Measurements from ENCODE around the gene FGGY. TPM values are rescaled to one million over a fixed set of nuclear protein-coding genes. Genes with fewer than 3 reads are reported as not detected.

FGGY gene
- total RNA-seq, 1 donor from 2014 or later = 27.8 TPM

DNA sequence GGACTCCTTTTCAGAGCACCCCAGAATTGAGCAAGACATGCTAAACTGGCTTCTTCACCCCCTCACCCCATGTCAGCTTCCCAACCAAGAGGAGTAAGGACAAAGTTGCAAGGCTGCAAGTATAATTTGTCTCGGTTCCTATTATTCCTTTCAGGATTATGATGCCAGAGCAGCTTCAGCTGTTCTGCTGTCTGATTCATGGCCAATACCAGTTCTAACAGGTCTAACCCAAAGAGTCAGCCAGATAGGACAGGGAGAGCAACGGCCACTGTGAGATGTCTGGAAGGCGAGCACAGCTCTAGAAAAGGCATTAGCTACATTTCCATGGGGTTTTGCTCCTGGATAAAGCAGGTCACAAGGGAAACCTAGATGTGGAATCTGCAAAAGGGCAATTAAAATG lies 464.5 kb downstream of the FGGY start:
- DNase-seq (ENCODE audit: low read depth) = peak; percentile 55

DNA sequence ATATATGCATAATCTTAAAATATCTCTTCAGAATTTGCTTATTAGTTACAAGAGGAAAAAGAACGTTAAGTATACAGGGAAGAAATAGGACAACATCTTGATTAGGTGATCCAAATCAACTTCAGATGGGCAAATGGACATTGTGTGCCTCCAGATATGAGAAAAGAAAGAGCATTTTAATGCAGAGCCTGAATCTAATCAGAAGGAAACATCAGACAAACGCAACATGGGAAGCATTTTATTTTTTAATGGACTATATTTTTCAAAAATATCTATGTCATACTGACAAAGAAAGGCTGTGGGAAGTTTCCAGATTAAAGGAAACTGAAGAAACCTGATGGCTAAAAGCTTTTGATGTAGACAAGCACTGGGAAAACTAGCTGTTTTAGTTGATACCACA lies 466.5 kb downstream of the FGGY start:
- no peak for DNase-seq (ENCODE audit: low read depth)

DNA sequence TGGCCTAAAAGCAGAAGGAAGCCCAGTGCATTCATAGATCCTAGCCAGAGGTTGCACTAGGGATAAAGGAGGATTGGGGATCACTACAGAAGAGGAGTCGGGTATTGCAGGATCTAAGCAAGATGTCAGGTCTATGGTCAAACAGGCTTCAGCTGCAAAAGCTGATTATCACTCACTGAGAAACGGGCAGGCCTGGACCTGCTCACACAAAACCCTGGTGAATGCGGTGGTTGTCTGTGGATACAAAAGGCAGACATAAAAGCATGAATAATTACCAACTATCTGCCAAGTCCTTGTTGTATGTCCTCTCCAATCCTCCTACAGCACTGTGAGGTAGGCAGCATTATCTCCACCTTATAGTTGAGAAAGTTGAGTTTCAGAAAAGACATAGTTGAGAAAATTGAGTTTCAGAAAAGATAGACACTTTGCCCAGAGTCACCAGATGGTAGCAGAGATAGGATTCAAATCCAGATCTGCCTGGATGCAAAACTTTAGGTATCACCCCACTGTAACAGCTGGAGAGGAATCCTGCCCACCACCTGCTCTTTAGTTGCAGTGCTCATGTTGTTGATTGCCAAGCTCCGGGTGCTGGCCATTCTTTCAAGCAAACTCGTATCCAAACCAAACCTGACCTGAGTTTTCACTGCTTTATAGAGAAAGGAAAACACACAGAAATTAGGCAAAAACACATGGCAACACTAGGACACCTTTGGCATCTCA lies 468.3 kb downstream of the FGGY start:
- DNase-seq (ENCODE audit: low read depth) = no peak

DNA sequence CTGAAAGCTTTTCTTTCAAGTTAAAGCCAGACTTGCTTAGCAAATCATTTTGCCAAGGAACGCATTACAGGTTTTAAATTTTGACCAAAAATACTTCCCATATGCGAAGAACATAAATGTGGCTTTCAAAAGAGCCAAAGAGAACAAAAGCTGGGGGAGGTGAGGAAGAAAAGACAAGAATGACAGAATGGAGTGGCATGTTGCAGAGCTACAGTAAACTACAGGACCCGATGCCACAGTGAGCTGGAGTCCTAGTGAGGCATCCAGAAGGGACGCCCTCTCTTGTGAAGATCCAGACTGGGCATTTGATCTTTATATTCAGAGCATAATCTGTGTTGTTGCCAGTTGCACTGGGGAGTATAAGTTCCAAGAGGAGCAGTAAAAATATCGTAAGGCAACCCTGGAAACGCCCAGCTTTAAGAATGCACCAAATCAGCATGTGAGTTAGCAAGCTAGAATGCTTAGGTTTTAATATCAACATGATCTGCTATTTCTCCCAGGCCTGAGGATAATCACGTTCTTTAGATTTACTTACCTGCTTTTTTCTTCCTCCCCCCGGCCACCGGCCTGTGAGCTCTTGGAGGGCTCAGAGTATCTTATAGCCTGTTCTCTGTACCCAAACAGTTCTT lies 469.4 kb downstream of the FGGY start:
- DNase-seq (ENCODE audit: low read depth) = no peak

DNA sequence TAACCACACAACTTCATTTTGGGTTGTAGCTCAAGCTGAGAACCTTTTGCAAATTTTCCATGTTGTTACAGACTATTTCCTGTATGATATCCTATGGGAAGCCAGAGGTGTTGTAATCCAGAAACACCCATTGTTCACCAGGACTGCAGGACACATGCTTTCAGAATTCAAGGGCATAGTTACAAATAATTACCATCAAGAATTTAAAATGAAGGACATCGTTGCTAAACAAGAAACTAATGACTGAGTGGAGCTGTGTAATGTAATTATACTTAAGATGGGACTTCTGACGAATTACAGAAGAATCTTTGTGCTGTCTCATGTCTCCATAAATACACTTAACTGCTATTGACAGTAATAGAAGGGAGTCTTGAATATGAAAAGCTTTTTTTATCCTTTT lies 470.2 kb downstream of the FGGY start:
- peak; percentile 44 for DNase-seq (ENCODE audit: low read depth)

DNA sequence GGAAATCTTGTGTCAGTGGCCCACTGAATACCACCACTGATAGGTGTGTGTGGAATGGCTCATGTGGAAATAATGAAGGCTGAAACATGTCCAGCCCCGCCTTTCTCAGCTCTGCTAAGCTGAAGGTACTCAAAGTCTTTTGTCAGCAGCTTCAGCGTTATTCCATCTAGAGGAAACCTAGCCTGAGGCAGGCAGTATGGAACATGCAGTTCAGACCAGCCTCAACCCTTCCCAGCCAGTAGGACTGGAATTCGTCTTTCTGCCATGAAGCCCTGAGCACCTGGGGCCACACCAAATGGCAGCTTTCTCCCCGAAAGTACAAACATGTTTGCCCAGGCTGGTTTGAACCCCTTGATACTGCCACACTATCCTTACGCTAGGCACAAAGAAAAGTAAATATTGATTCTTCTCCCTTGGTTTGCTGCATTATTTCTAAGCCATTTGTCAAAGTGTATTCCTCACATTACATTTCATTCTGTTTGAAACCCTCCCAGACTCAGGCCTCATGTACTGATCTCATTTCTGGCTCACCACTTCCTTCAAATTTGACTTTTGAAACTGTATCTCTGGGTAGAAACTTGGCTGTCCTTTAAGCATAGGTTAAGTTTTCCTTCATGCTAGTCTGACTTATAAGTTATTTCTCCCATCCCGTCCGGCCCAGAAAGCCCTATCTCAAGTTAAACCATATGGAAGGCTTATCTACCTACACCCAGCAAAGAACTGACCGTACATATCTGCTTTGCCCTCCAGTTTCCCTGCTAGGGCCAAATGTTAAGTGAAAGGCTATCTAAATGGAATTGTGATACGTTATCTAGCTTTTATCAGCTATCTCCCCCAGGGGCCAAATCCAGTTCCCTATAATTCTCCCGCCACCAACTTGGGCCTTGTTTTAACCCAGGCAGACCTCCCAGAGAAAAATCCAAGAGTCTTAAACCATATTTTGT lies 472.2 kb downstream of the FGGY start:
- DNase-seq (ENCODE audit: low read depth) = peak; percentile 10

DNA sequence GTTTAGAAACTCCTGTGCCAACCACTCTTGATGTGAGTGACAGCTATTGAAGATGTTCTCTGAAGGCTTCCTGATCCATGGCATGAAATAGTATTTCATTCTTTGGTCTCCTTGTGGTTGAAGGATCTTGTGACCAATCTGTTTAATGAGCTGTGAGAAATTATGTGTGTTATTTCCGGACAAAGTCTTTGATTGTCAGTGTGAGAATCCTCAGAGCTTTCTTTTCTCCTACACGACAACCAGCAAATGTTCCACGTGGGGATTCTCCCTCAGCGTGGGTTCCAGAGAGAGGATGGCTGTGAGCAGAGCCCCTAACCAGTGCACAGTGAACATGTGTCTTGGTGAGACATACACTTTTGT lies 472.8 kb downstream of the FGGY start:
- DNase-seq (ENCODE audit: low read depth) = peak; percentile 84

DNA sequence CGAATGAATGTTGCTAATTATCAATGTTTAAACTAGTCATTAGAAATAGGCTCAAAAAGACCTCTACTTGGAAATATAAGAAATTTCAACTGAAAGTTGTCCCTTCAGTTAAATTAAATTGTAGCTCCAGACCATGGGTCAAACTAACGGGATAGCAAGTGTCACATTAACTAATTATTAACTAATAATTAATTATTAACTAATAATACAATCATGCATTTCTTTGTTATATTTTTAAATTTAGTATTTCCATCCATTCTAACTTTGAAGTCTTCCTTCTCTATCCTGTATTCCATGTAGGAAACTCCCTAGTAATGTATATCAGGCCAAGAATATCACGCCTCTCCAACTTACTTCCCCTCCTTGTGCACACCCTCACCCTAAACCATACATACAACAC lies 474.5 kb downstream of the FGGY start:
- no peak for DNase-seq (ENCODE audit: low read depth)

DNA sequence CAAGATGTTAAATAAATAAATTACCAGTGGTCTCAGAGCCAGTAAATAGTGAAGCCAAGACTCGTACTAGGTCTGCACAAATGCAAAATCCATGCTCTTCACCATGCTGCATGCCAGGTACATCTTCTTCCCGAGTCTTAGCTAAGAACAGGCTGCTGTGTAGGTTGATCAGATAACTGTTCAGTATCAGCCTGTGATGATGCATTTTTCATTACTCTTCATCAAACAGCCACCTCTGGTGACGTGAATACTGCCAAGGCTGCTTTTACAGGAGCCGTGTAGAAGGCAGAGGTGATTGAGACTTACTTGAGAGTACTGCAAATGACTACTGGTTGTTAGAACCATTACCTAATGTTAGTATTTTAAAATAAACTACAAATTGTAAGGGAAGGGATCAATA lies 478.6 kb downstream of the FGGY start:
- DNase-seq (ENCODE audit: low read depth) = no peak

DNA sequence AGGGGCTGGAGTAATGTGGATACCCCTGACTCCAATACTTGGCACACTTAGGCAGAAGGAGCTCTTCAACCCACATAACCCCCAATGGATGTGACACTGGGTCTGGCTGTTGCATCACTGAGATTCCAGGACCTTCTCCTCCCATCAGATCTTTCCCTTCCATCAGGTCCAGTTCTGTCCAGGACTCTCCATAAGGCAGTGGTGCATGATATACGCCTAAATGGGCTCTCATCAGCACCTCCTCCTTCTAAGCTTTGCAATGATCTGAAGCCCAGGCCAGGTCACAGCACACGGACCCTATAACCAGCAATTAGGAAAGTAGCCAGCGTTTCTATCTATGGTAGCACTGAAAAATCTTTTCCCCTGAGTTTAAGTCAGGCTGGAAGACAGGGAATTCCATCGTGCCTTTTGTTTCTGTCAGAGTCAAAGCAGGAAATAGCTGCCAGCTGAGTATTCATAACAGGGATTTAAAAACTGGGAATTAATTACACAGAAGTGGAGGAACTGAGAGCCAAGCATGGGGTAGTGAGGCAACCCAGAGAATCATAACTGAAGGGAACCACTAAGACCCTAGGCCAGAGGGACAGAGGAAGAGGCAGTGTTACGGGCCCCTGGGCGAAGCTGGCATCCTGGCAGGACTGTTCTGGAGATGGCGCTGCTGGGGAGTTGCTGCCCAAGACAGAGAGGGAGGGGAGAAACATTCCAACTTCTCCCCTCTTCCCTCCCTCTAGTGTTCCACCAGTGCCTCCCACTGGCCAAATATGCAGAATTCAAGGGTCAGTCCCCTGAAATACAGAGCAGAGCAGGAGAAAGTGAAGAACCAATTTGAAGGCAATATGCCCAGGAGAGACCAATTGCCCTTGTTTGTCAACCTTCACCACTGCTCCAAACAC lies 480.3 kb downstream of the FGGY start:
- no peak for DNase-seq (ENCODE audit: low read depth)

DNA sequence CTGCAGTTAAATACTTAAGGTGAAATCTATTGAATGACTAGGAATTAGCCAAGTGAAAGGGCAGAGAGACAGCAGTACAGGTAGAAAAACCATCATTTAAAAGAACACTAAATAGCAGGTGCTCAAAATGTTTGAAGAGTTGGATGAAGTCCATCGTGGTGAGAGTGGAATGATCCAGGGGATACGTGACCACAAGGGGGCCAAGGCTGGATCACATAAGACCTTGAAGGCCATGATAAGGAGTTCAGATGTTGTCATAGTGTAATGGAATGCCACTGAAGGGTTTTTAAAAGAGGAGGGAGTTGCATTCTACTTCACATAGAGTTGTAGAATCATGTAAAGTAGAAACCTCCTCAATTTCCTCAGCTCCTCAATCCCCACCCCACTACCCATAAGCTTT lies 483.1 kb downstream of the FGGY start:
- no peak for DNase-seq (ENCODE audit: low read depth)

DNA sequence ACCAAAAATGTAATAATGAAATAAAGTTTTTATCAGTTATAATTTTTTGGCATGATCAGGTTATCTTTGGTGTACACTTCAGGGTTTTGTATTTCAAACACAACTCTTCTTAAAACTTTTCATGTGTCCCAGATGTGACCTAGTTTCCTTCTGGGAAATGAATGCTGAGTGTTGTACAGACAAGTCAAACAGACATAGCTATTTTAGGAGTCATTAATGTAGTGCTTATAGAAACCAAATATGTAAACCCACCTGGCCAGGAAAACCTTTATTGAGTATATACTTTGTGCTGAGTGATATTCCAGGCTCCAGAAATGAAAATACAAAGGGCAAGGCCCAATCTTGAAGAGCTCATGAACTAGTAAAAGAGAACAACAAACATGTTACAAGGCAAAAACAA lies 491.9 kb downstream of the FGGY start:
- no peak for DNase-seq (ENCODE audit: low read depth)

DNA sequence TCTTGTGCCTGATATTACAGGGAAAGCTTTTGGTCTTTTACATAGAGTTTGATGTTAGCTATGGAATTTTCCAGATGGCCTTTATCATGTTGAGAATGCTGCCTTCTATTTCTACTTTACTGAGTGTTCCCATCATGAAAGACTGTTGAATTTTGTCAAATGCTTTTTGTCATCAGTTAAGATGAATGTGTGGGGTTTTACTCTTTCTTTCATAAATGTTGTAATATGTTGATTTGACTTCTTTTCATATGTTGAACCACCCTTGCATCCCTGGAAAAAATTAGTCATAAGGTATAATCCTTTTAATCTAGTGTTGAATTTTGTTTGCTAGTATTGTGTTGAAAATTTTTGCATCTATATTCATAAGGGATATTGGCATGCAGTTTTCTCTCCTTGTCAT lies 501.7 kb downstream of the FGGY start:
- DNase-seq (ENCODE audit: low read depth) = no peak

DNA sequence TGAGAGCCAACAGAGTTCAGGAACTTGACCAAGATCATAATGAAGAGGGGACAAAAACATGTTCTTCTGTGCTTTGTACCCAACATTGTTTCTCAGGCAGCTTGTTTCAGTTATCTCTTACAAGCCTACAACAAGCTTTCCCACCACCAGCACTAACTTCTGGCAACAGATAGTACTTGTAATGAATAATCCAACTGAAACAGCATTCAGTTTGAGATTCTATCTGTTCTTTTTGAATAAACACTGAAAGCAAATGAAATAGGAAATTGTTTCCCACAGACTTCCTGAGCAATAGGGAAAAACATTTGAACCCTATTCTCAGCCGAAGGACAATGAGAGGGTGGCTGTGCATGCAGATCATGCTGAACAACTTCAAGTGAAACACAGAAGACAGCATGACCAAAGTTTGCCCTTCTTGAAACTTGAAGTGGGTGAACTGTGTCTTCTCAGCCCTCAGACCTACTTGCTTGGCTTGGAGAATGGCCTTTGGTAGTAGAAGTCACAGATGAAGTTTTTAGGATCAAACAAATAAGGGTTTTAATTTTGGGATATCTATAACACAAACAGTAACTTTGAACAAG lies 506.7 kb downstream of the FGGY start:
- DNase-seq (ENCODE audit: low read depth) = peak; percentile 97

DNA sequence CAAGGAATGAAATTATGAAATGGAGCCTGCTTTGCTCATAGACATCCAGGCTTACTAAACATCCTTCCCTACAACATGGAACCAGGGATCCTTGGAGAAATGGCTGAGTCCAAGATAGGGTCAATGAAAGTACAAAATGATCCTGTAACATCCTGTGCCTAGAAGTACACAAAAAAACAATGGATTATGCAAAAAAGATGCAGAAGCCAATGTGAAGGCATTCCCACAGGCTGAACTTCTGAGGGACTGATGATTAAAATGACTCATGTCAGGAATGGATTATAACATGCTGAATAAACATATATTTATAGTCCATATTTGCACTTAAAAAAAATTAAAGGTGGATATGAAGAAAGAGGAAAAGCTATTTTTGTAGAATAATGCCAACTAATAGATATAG lies 507.4 kb downstream of the FGGY start:
- DNase-seq (ENCODE audit: low read depth) = peak; percentile 62

DNA sequence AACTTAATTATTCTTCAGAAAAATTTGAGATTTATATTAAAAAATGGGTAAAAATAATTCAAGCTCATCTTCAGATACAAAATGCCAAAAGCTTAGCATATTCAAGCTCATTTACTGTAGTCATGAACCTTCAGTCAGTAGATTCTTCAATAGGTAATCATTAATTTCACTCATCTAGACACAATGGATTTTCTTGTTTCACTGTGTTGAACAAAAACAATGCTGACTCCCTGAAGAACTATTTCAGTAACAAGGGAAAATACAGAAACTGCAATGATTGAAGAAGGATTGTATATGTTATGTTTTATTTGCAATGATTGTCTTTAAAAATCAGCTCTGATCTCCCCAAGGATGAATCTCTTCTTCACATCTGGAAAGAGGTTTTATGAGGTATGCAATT lies 508.7 kb downstream of the FGGY start:
- DNase-seq (ENCODE audit: low read depth) = peak; percentile 97
